GM23338 (cell line): Measurements from ENCODE around the gene DIP2B.

Source experiments
- CREB1 ChIP-seq: fragments of 250-450 bp; sonication (Bioruptor Pico); IDR thresholded peaks from 2 replicates; pipeline ENCODE4 v1.5.0; 2020; ENCODE audit warnings: low read depth, mild to moderate bottlenecking, moderate library complexity
- CTCF ChIP-seq, 2 experiments: fragments of 200-600 bp in 1 of 2; sonication (generic) in 1 of 2; conservative IDR thresholded peaks; 2 replicates each; pipeline versions ENCODE4 v1.5.1 to v1.6.1; 2016 to 2017; ENCODE audit warnings: antibody characterized with exemption in 2 of 2, low read depth in 2 of 2, mild to moderate bottlenecking in 2 of 2, moderate library complexity in 1 of 2
- EZH2 ChIP-seq: fragments of 200-600 bp; sonication (generic); IDR thresholded peaks from one replicate; pipeline ENCODE4 v1.8.0; 2017; ENCODE audit warnings: antibody characterized with exemption, mild to moderate bottlenecking, low read depth; ENCODE audit not compliant: unreplicated experiment
- JUNB ChIP-seq: IDR thresholded peaks from one replicate; pipeline ENCODE4 v1.6.1; 2016; ENCODE audit warnings: antibody characterized with exemption; ENCODE audit not compliant: unreplicated experiment
- NANOG ChIP-seq: IDR thresholded peaks from 2 replicates; pipeline ENCODE4 v1.6.1; 2016; ENCODE audit warnings: antibody characterized with exemption, borderline replicate concordance
- POLR2AphosphoS5 ChIP-seq: IDR thresholded peaks from 2 replicates; pipeline ENCODE4 v1.6.1; 2016; ENCODE audit warnings: antibody characterized with exemption, low read depth
- REST ChIP-seq: IDR thresholded peaks from one replicate; pipeline ENCODE4 v1.6.1; 2018; ENCODE audit warnings: antibody characterized with exemption; ENCODE audit not compliant: unreplicated experiment
- STAT1 ChIP-seq: IDR thresholded peaks from one replicate; pipeline ENCODE4 v1.6.1; 2016; ENCODE audit warnings: antibody characterized with exemption; ENCODE audit not compliant: unreplicated experiment

- TF ChIP-seq CTCF (conservative IDR thresholded peaks at IDR 0.05; ENCODE audit: low read depth in 2 of 2) (no peak), REST (no peak), JUNB (no peak), POLR2AphosphoS5 (no peak), EZH2 (no peak), NANOG (no peak), CREB1 (CRISPR knock-in tag) (no peak), STAT1 (no peak)
These were observed 99.8 kb downstream of the DIP2B start for GRCh38 chr12:50604640-50604920.
